ENCODE data around the gene GCH1. TPM values are rescaled to one million over a fixed set of nuclear protein-coding genes. Genes with fewer than 3 reads are reported as not detected.

GCH1 gene
- total RNA-seq, 8 experiments from 2014 or later: 1.9 to 28.8 (median 8.8) TPM

DNA sequence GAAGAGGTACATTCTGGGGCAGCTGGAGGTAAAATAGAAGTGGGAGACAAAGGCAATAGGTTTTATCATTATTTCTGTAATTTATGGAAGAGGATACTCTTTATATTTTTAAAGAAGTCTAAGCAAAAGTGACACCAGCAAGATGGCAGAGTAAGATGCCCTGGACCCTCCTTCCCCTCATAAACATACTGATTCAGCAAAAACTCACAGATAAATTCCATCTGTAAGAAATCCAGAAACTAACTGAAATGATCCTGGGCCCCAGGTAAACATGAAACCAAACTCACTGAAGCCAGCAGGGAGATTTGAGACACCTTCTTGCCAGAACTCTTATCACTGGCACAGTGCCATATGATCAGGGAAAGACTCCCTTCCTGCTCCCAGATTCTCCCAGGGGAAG lies 79.9 kb downstream of the GCH1 start:
- ATAC-seq (replicated peaks in 6 of 8): no peak
- no peak overlapping the region for H3K27ac ChIP-seq
- H3K4me3 ChIP-seq: no peak overlapping the region
- H3K4me1 ChIP-seq (replicated peaks in 1 of 2): peaks cover 0 to 16% of the 10 kb centered on the region in 2 donors
- in situ Hi-C loops (cut with MboI; ENCODE audit: low pct_unique_long_range_greater_than_20kb in 2 of 9, low sequenced_read_pairs in 9 of 9, unreplicated experiment in 9 of 9): no loop called here

DNA sequence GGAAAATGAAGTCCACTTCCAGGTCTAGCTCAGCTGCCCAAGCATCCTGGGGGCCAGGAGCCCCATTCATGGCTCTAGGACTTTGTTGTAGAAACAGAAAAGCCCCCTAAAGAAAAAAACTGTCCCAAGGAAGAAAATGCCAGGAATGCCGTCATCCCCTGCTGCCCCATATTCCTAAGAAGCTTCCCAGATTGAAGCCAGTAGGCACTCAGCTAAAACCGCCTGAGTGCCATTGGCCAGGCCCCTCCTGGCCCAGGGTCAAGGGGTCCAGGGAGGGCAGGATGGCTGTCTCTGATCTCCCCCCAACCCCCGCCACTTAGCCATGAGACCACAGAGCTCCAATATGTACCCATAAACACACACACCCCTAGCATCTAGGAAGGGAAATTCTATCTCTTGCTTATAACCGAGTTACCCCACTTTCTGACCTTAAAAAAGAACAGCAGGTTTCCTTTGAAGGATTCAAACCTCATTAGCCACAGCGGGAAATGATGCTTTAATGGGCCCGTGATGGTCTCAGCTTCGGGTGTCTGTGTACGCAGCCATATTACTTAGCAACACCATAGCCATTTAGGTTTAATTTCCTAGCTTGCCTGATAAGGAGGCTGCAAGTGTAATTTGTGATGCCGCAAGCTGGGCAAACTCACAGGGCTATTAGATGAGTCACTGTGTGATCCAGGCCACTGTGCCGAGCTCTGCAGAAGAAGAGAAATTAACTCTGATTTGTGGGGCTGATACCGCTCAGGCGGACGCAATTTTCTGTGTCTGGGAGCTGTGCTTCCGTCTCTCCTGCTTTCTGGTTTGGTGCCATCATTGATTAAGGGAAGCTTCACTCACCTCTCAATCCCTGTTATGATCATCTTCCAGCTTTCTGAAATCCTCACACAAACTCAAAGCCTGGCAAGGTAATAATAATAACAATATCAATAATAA lies 84.2 kb downstream of the GCH1 start:
- WGBS, 10 experiments: 10 to 100% (median 56%) methylated on average over 1 to 12 of the region's 14 CpGs; no CpG with 5 or more reads in 2 of the 10 experiments
- Histone ChIP-seq H3K4me3 (peak overlapping the region in 1 of 5 donors; percentile 13), H3K4me1 (replicated peaks in 1 of 2) (peaks cover 0 to 19% of the 10 kb centered on the region in 2 donors), H3K27ac (peak overlapping the region; percentile 38 to 52)
- peak in 7 of 8 experiments; percentile 68 to 99 (median 98) for ATAC-seq (replicated peaks in 6 of 8)
- in situ Hi-C loops (cut with MboI; ENCODE audit: low pct_unique_long_range_greater_than_20kb in 2 of 9, low sequenced_read_pairs in 9 of 9, unreplicated experiment in 9 of 9): no loop called here

DNA sequence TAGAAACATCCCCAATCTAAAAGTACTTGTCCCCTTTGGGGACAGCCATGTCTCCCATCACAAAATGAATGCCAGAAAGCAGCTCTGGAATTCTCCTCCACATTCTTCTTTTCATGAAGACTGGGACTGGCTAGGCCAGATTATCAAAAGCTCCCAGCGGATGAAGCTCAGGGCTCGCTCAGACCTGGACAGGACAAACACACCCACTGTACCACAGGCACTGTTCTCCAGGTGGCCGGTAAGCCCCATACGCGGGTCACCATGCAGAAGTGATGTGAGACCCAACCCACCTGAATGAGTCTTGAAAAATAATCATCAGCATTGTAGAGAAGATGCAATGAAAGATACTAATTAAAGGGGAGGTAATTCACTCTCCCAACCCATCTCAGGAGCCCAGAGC lies 85.1 kb downstream of the GCH1 start:
- ATAC-seq (replicated peaks in 6 of 8): no peak
- in situ Hi-C loops (cut with MboI; ENCODE audit: low pct_unique_long_range_greater_than_20kb in 2 of 9, low sequenced_read_pairs in 9 of 9, unreplicated experiment in 9 of 9): no loop called here
- H3K4me3 ChIP-seq: no peak overlapping the region
- H3K4me1 ChIP-seq (replicated peaks in 1 of 2): peaks cover 0 to 21% of the 10 kb centered on the region in 2 donors
- no peak overlapping the region for H3K27ac ChIP-seq
- WGBS, 10 experiments: 100% methylated on average over 1 to 4 of the region's 5 CpGs; no CpG with 5 or more reads in 5 of the 10 experiments

DNA sequence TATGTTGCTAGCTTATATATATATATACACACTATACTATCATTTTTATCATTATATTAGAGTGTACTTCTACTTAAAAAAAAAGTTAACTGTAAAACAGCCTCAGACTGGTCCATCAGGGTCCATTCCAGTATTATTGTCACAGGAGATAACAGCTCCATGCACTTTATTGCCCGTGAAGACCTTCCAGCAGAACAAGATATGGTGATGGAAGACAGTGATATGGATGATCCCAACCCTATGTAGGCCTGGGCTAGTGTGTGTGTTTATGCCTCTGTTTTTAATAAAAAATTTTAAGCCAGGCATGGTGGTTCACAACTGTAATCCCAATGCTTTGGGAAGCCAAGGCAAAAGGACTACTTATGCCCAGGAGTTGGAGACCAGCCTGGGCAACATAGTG lies 86.2 kb downstream of the GCH1 start:
- ATAC-seq (replicated peaks in 6 of 8): no peak
- in situ Hi-C loops (cut with MboI; ENCODE audit: low pct_unique_long_range_greater_than_20kb in 2 of 9, low sequenced_read_pairs in 9 of 9, unreplicated experiment in 9 of 9): no loop called here
- Histone ChIP-seq H3K4me3 (no peak overlapping the region), H3K27ac (no peak overlapping the region), H3K4me1 (replicated peaks in 1 of 2) (peaks cover 0 to 25% of the 10 kb centered on the region in 2 donors)
- 71 to 100% (median 86%) methylated on average over 1 of the region's 1 CpG; no CpG with 5 or more reads in 3 of the 10 experiments for WGBS, 10 experiments

DNA sequence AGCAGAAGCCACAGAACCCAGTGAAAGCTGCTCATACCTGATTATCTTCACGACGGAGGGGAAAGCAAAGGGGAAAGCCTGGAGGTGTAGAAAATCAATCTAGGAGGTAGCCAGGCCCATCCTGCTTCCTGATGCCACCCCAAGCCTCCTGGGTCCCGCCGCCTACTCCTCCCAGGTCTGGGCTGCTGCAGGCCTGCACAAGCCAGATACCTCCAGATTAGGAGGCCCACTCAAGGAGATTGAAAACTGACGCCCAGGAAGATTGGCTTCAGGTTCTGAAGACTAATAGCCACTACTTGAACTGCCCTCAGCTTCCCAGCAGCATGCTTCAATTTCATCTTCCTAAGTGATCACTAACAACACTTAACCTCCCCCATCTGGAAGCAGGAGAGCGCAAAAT lies 87.1 kb downstream of the GCH1 start:
- Histone ChIP-seq H3K4me3 (no peak overlapping the region), H3K4me1 (replicated peaks in 1 of 2) (peaks cover 0 to 25% of the 10 kb centered on the region in 2 donors), H3K27ac (no peak overlapping the region)
- WGBS, 10 experiments: 0 to 100% (median 88%) methylated on average over 1 to 6 of the region's 6 CpGs; no CpG with 5 or more reads in 3 of the 10 experiments
- ATAC-seq (replicated peaks in 6 of 8): peak in 4 of 8 experiments; percentile 5 to 57 (median 22)
- in situ Hi-C loops (cut with MboI; ENCODE audit: low pct_unique_long_range_greater_than_20kb in 2 of 9, low sequenced_read_pairs in 9 of 9, unreplicated experiment in 9 of 9): no loop called here

DNA sequence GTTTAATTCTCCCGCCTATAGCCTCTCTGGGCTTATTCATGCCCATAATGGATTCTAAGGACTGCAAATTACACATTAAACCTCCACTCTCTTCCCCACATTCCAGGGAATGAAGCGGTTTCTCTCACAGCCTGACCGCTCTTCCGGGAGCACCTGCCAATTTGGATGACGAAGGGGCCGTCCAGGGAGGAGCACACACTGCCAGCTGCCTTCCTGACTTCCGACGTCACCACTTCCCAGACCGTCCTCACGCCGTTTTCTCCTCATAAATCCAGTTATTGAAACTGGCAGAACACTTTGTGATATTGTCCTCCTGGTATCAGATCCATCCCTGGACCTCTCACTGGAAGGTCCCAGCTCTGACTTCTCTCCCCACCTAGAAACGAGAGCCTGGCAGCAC lies 87.6 kb downstream of the GCH1 start:
- Histone ChIP-seq H3K4me3 (no peak overlapping the region), H3K27ac (no peak overlapping the region), H3K4me1 (replicated peaks in 1 of 2) (peaks cover 0 to 25% of the 10 kb centered on the region in 2 donors)
- in situ Hi-C loops (cut with MboI; ENCODE audit: low pct_unique_long_range_greater_than_20kb in 2 of 9, low sequenced_read_pairs in 9 of 9, unreplicated experiment in 9 of 9): no loop called here
- 38 to 93% (median 72%) methylated on average over 1 to 12 of the region's 12 CpGs; no CpG with 5 or more reads in 2 of the 10 experiments for WGBS, 10 experiments
- peak in 3 of 8 experiments; percentile 63 to 76 (median 76) for ATAC-seq (replicated peaks in 6 of 8)

DNA sequence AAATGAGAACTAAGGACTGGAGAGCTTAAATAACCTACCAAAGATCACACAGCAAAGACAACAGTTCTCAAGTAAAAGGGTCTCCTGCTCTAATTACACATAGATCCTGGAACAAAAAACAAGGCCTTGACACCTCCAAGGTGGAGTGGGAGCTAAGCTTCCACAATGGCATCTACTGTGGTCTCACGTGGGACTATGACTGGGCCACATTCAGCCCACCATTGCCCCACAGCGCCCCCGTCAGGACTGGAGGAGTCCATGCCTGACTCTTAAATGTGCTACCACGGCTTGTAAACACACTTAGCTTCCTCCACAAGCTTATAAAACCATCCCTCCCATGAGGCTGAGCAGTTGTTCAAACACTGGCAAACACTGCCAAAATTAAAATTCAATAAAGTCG lies 88.5 kb downstream of the GCH1 start:
- ATAC-seq (replicated peaks in 6 of 8): no peak
- Histone ChIP-seq H3K4me3 (no peak overlapping the region), H3K4me1 (replicated peaks in 1 of 2) (peaks cover 0 to 19% of the 10 kb centered on the region in 2 donors), H3K27ac (no peak overlapping the region)
- in situ Hi-C loops (cut with MboI; ENCODE audit: low pct_unique_long_range_greater_than_20kb in 2 of 9, low sequenced_read_pairs in 9 of 9, unreplicated experiment in 9 of 9): no loop called here
- 0 to 100% (median 72%) methylated on average over 1 to 5 of the region's 5 CpGs; no CpG with 5 or more reads in 4 of the 10 experiments for WGBS, 10 experiments

DNA sequence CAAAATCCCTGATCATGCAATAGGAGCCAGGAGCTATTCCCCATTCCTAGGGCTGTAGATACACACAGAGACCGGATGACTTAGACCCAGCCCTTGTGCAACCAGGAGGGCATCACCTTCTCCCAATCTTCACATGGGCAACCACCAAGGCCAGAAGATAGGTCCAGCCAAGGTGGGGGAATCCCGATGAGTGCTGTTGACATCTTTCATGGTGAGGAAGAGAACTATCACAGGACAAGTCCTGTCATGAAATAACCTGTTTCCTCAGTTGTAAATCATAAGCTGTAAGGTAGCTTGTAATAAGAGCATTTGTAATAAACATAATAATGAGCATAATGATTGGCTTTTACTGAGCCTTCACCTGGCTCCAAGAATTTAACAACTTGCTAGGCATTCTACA lies 89.5 kb downstream of the GCH1 start:
- no peak overlapping the region for H3K4me3 ChIP-seq
- ATAC-seq (replicated peaks in 6 of 8): no peak
- 0 to 100% (median 81%) methylated on average over 1 to 2 of the region's 2 CpGs; no CpG with 5 or more reads in 4 of the 10 experiments for WGBS, 10 experiments
- H3K27ac ChIP-seq: no peak overlapping the region
- in situ Hi-C loops (cut with MboI; ENCODE audit: low pct_unique_long_range_greater_than_20kb in 2 of 9, low sequenced_read_pairs in 9 of 9, unreplicated experiment in 9 of 9): no loop called here
- peaks cover 0 to 11% of the 10 kb centered on the region in 2 donors for H3K4me1 ChIP-seq (replicated peaks in 1 of 2)

DNA sequence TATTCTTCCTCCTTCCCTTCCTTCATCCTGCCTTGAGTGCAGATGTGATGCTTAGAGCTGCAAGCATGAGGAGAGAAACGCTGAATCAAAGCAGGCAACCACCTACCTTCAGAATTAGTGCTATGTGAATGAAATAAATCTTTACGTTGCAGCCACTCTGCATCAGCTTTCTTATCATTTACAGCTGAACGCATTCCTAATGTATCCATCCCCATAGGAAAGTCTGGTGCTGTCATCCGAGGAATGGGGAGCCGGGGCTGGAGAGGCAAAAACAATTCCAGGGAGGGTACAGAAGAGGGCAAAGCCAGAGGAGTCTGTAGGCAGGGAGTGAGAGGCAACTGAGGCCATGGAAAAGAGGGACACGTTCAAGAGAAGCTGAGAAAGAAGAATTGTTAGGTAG lies 90.0 kb downstream of the GCH1 start:
- in situ Hi-C loops (cut with MboI; ENCODE audit: low pct_unique_long_range_greater_than_20kb in 2 of 9, low sequenced_read_pairs in 9 of 9, unreplicated experiment in 9 of 9): no loop called here
- Histone ChIP-seq H3K4me3 (no peak overlapping the region), H3K4me1 (replicated peaks in 1 of 2) (peaks cover 0 to 9% of the 10 kb centered on the region in 2 donors), H3K27ac (no peak overlapping the region)
- ATAC-seq (replicated peaks in 6 of 8): peak in 4 of 8 experiments; percentile 32 to 62 (median 49)
- WGBS, 10 experiments: 16 to 86% (median 54%) methylated on average over 1 to 6 of the region's 6 CpGs; no CpG with 5 or more reads in 1 of the 10 experiments

DNA sequence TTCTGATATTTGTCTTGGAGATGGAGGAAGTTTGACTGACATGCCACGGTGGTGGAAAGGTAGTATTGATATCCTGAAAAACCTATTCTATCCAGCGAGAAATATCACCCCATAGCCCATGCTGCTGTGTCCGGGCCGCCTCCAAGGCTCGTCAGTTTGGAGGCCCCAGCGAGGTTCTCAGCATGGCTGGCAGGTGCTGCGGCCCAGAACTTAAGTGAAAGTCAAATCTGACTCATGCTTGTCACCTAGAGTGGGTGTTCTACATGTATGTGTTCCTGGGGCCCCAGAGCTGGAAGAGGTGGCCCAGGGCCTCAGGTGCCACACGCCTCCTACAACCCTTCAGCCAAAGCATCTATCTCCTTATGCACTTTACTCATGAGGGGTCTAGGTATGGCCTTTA lies 92.9 kb downstream of the GCH1 start:
- no peak for ATAC-seq (replicated peaks in 6 of 8)
- H3K4me3 ChIP-seq: no peak overlapping the region
- H3K27ac ChIP-seq: no peak overlapping the region
- in situ Hi-C loops (cut with MboI; ENCODE audit: low pct_unique_long_range_greater_than_20kb in 2 of 9, low sequenced_read_pairs in 9 of 9, unreplicated experiment in 9 of 9): no loop called here
- WGBS, 10 experiments: 77 to 100% (median 91%) methylated on average over 1 to 7 of the region's 8 CpGs; no CpG with 5 or more reads in 4 of the 10 experiments
- peaks cover 0 to 7% of the 10 kb centered on the region in 2 donors for H3K4me1 ChIP-seq (replicated peaks in 1 of 2)

DNA sequence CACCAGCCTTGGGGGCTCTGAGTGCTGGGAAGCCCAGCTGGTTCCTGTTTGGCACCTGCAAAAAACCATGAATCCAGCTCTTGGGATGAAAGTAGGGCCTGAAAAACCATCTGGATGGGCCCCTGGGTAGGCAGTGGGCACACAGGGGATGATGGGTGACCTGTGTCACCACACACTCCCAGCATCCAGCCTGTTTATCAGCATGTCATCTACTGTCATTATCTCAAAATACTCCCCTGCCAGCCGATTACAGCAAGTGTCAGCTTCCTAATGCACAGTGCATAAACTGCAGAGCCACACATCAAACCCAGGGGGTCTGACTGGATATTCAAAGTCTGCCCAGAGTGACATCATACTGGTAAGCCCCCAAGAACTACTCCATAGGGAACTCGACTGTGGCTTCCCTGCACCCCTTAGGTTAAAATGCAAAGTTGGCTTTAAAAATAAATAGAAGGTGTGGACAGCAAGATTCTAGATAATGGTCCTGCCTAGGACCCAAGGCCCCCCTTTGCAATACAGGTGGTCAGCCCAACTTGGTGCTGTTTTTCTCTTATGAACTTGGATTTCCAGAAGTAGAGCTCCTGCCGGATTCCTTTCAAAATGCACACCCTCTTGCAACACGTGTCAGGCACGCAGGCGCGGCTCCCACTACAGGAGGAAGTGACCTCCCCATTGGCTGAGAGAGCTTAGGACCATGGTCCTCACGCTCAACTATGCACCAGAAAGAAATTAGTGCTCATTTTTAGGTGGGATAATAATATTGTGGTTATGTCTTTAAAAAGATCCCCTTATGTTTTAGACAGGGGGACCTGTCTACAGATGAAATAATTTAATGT lies 94.1 kb downstream of the GCH1 start:
- H3K4me1 ChIP-seq (replicated peaks in 1 of 2): peaks cover 0 to 6% of the 10 kb centered on the region in 2 donors
- H3K27ac ChIP-seq: no peak overlapping the region
- H3K4me3 ChIP-seq: no peak overlapping the region
- 56 to 86% (median 80%) methylated on average over 1 to 7 of the region's 8 CpGs; no CpG with 5 or more reads in 3 of the 10 experiments for WGBS, 10 experiments
- in situ Hi-C loops (cut with MboI; ENCODE audit: low pct_unique_long_range_greater_than_20kb in 2 of 9, low sequenced_read_pairs in 9 of 9, unreplicated experiment in 9 of 9): no loop called here
- no peak for ATAC-seq (replicated peaks in 6 of 8)

DNA sequence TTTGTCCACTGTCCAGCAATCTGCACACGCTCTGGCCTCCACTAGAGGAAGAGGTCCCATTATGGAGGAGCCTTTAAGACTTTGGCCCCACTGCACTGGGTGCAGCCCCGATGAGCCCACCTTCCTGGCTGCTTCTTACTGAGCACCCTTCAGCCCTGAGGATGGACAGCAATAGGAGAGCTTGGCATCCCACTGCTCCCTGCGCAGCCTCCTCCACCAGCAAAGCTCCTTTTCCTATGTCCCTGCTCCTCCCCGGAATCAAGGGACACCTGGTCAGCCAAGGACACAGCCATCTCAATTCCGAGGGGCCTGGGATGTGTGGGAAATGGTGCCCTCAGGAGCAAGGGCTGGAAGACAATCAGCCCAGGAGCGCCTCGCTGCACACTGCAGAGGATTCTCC lies 94.7 kb downstream of the GCH1 start:
- WGBS, 10 experiments: 59 to 100% (median 74%) methylated on average over 1 to 5 of the region's 7 CpGs; no CpG with 5 or more reads in 4 of the 10 experiments
- no peak overlapping the region for H3K27ac ChIP-seq
- ATAC-seq (replicated peaks in 6 of 8): no peak
- H3K4me3 ChIP-seq: no peak overlapping the region
- in situ Hi-C loops (cut with MboI; ENCODE audit: low pct_unique_long_range_greater_than_20kb in 2 of 9, low sequenced_read_pairs in 9 of 9, unreplicated experiment in 9 of 9): no loop called here
- peaks cover 0 to 6% of the 10 kb centered on the region in 2 donors for H3K4me1 ChIP-seq (replicated peaks in 1 of 2)

DNA sequence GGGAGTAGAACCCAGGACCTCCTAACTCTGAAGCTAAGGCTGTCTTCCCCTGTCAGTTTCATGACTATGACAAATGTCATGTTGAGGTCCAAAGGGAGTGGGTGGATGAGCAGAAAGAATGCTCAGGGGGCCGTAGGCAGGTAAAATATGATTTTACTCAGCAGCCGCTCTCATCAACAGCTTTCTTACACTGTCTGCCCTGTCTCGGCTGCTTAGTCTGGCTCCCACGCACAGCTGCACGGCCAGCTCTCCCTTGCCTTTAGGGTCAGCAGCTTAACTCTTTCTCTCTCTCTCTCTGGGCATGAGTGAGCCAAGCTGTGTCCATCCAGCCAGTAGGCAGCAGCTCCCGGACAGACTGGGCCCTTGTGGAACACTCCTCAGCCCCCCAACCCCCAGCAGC lies 95.2 kb downstream of the GCH1 start:
- 62 to 90% (median 81%) methylated on average over 1 to 6 of the region's 6 CpGs; no CpG with 5 or more reads in 4 of the 10 experiments for WGBS, 10 experiments
- Histone ChIP-seq H3K4me3 (no peak overlapping the region), H3K4me1 (replicated peaks in 1 of 2) (peaks cover 0 to 3% of the 10 kb centered on the region in 2 donors), H3K27ac (no peak overlapping the region)
- ATAC-seq (replicated peaks in 6 of 8): no peak
- in situ Hi-C loops (cut with MboI; ENCODE audit: low pct_unique_long_range_greater_than_20kb in 2 of 9, low sequenced_read_pairs in 9 of 9, unreplicated experiment in 9 of 9): no loop called here

All from motor neuron (in vitro differentiated cells).